Sigmoid colon (tissue), 4 donors: ENCODE results near the gene GRM8.

Experiments used
- CTCF ChIP-seq, 4 experiments: fragments of 450-650 bp in 3 of 4; fragments of 200-600 bp in 1 of 4; IDR thresholded peaks; one replicate each; pipeline ENCODE4 v1.5.1; 2016 to 2019; ENCODE audit warnings: antibody characterized with exemption in 4 of 4, mild to moderate bottlenecking in 3 of 4, moderate library complexity in 2 of 4
- EP300 ChIP-seq, 4 donors: sonication (generic); formaldehyde crosslinking; IDR thresholded peaks; one replicate each; pipeline ENCODE4 v1.6.1; 2017; ENCODE audit warnings: antibody characterized with exemption in 4 of 4
- POLR2A ChIP-seq, 2 donors: fragments of 450-650 bp; IDR thresholded peaks; one replicate each; pipeline ENCODE4 v1.6.1; 2016; ENCODE audit warnings: antibody characterized with exemption in 2 of 2, mild to moderate bottlenecking in 2 of 2, moderate library complexity in 2 of 2
- POLR2AphosphoS5 ChIP-seq, 4 donors: sonication (generic); formaldehyde crosslinking; IDR thresholded peaks; one replicate each; pipeline ENCODE4 v1.6.1; 2017; ENCODE audit warnings: antibody characterized with exemption in 4 of 4

- TF ChIP-seq CTCF (IDR thresholded peaks at IDR 0.05) (no peak), POLR2A (IDR thresholded peaks at IDR 0.05) (no peak), POLR2AphosphoS5 (IDR thresholded peaks at IDR 0.05) (no peak), EP300 (IDR thresholded peaks at IDR 0.05) (no peak)
Observed at GRCh38 chr7:126525906-126526305, 726.8 kb downstream of the GRM8 start.
